ENCODE results near the gene POLD3.

POLD3 gene

DNA sequence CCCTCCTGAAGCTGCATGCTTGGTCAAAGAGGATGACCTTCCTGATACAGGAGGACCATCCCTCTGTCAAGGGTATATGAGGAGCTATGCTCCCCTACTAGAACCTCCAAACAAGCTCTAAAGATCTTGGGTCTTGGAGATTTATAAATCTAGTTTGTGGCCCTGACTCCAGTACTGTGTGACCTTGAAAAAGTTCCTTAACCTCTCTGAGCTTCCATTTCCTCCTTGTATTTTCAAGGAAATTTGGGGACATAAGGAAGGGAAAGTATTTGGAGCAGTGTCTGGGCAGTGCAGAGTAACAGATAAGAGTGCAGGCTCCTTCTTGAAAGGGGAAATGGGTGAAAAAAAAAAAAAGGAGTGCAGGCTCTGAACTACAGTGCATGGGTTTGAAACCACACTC lies 93.0 kb downstream of the POLD3 start:
- no peak for DNase-seq
- H3K36me3 Mint-ChIP-seq (ENCODE audit: low read depth) = no peaks in the 10 kb centered on the region
- no peaks in the 10 kb centered on the region for H3K4me1 Mint-ChIP-seq
- no peak overlapping the region for H3K4me3 Mint-ChIP-seq
- TF ChIP-seq, protein P1, sequence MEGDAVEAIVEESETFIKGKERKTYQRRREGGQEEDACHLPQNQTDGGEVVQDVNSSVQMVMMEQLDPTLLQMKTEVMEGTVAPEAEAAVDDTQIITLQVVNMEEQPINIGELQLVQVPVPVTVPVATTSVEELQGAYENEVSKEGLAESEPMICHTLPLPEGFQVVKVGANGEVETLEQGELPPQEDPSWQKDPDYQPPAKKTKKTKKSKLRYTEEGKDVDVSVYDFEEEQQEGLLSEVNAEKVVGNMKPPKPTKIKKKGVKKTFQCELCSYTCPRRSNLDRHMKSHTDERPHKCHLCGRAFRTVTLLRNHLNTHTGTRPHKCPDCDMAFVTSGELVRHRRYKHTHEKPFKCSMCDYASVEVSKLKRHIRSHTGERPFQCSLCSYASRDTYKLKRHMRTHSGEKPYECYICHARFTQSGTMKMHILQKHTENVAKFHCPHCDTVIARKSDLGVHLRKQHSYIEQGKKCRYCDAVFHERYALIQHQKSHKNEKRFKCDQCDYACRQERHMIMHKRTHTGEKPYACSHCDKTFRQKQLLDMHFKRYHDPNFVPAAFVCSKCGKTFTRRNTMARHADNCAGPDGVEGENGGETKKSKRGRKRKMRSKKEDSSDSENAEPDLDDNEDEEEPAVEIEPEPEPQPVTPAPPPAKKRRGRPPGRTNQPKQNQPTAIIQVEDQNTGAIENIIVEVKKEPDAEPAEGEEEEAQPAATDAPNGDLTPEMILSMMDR (IDR thresholded peaks at IDR 0.05) = no peak
- no peak overlapping the region for H3K27ac Mint-ChIP-seq
- H3K27me3 Mint-ChIP-seq (ENCODE audit: low read depth, poor library complexity) = peaks cover 23% of the 10 kb centered on the region
- no peaks in the 10 kb centered on the region for H3K9me3 Mint-ChIP-seq

DNA sequence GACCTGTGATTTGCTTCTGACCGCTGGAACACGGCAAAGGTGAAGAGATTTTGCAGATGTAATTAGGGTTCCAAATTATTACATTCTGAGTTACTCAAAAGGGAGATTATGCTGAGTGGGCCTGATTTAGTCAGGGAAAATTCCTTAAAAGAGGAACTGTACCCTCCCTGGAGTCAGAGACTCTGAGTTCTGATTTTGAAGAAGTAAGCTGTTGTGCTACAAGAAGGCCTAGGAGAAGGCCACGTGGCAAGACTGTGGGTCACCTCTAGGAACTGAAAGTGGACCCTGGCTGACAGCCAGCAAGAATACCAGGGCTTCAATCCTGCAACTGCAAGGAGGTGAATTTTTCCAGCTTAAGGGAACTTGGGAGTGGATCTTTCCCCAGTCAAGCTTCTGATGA lies 93.5 kb downstream of the POLD3 start:
- Mint-ChIP-seq H3K27me3 (ENCODE audit: low read depth, poor library complexity) (peaks cover 23% of the 10 kb centered on the region), H3K4me3 (no peak overlapping the region), H3K27ac (no peak overlapping the region), H3K4me1 (no peaks in the 10 kb centered on the region), H3K36me3 (ENCODE audit: low read depth) (no peaks in the 10 kb centered on the region), H3K9me3 (no peaks in the 10 kb centered on the region)
- DNase-seq = no peak
- TF ChIP-seq, protein P1 (IDR thresholded peaks at IDR 0.05) = no peak

- peak overlapping the region; percentile 2 for H3K27ac Mint-ChIP-seq
- H3K4me3 Mint-ChIP-seq = no peak overlapping the region
- no peak for DNase-seq
- TF ChIP-seq, protein P1 (IDR thresholded peaks at IDR 0.05) = no peak
- peaks cover 21% of the 10 kb centered on the region for H3K27me3 Mint-ChIP-seq (ENCODE audit: low read depth, poor library complexity)
- H3K36me3 Mint-ChIP-seq (ENCODE audit: low read depth) = no peaks in the 10 kb centered on the region
- H3K4me1 Mint-ChIP-seq = no peaks in the 10 kb centered on the region
- no peaks in the 10 kb centered on the region for H3K9me3 Mint-ChIP-seq
Measured at GRCh38 chr11:74686792-74687191, 94.4 kb downstream of the POLD3 start.

DNA sequence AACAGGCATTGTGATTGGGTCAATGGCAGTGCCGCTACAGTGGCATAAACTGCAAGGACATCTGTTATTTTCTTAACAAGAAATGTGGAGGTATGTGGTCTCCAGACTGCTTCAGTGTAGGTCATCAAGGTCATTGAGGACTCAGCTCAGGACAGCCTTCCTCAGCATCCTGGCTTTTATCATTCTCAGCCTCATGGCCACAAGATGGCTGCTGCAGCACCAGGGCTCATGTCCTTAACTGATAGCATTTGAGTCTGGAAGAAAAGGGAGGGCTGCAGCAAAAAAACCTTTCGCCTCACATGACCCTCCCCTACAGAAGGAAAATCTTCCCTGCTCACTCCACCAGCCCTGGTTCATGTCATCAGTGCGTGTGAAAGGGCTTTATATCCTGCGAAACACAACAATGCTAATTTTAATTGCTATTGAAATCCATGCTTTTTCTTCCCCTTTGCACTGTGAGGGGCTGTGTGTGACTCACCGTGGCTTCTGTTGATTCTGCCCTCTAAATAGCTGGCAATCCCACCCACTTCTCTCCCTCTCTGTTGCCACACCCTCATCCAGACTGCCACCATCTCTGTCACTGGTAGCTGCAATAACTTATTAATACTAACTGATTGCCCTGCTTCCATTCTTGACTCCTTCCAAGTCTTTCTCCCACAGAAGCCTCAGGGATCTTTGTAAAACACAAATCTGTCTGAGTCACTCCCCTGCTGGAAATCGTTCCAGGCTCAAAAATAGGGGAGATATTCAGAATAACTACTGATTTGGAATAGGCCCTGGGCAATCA lies 95.0 kb downstream of the POLD3 start:
- no peak overlapping the region for H3K4me3 Mint-ChIP-seq
- H3K4me1 Mint-ChIP-seq = no peaks in the 10 kb centered on the region
- H3K27ac Mint-ChIP-seq = no peak overlapping the region
- no peaks in the 10 kb centered on the region for H3K36me3 Mint-ChIP-seq (ENCODE audit: low read depth)
- H3K9me3 Mint-ChIP-seq = no peaks in the 10 kb centered on the region
- peaks cover 16% of the 10 kb centered on the region for H3K27me3 Mint-ChIP-seq (ENCODE audit: low read depth, poor library complexity)
- no peak for DNase-seq
- TF ChIP-seq, protein P1 (IDR thresholded peaks at IDR 0.05) = no peak

- H3K9me3 Mint-ChIP-seq = no peaks in the 10 kb centered on the region
- no peaks in the 10 kb centered on the region for H3K36me3 Mint-ChIP-seq (ENCODE audit: low read depth)
- TF ChIP-seq, protein P1 (IDR thresholded peaks at IDR 0.05) = no peak
- no peak for DNase-seq
- peaks cover 5% of the 10 kb centered on the region for H3K4me1 Mint-ChIP-seq
- H3K4me3 Mint-ChIP-seq = no peak overlapping the region
- H3K27ac Mint-ChIP-seq = no peak overlapping the region
- H3K27me3 Mint-ChIP-seq (ENCODE audit: low read depth, poor library complexity) = peaks cover 23% of the 10 kb centered on the region
Measured at GRCh38 chr11:74689666-74690065, 97.3 kb downstream of the POLD3 start.

DNA sequence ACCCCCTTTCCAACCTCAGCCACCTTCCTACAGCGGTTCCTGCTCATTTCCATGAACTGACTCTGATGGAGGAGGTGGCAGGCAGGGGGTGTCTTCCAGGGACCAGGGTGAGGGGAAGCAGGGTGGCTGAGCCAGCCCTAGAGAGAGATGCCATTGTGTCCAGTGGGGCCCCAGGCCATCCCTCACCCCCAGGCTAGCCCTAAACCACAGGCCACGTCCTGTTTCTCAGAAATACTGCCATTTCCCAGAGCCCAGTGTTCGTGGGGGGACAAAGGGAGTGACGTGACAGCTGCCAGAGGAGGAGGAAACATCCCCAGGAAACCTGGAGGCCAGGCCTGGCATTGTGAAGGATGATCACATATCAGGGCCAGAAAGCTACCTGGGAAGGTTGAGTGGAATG lies 99.4 kb downstream of the POLD3 start:
- H3K4me1 Mint-ChIP-seq = peaks cover 14% of the 10 kb centered on the region
- H3K4me3 Mint-ChIP-seq = no peak overlapping the region
- DNase-seq = no peak
- H3K9me3 Mint-ChIP-seq = no peaks in the 10 kb centered on the region
- H3K36me3 Mint-ChIP-seq (ENCODE audit: low read depth) = no peaks in the 10 kb centered on the region
- H3K27ac Mint-ChIP-seq = no peak overlapping the region
- TF ChIP-seq, protein P1 (IDR thresholded peaks at IDR 0.05) = no peak
- peaks cover 28% of the 10 kb centered on the region for H3K27me3 Mint-ChIP-seq (ENCODE audit: low read depth, poor library complexity)

Measured in nephron progenitor cell (in vitro differentiated cells).